HL-60/S4 (cell line): ENCODE measurements around the gene ZNF513.
"Not testable (repeated sequence)": the region's sequence is repeated elsewhere in the genome, so short reads cannot be mapped to it uniquely, and the experiment has no call there.

Source experiments
- in situ Hi-C: fragments of 300-500 bp; cut with MboI; formaldehyde crosslinking; loops from 2 replicates; pipeline ENCODE4 v1.14.3; 2022; ENCODE audit warnings: low sequenced_read_pairs

Gene ZNF513

GRCh38 chr2:27362678-27363420 is 17.7 kb downstream of the ZNF513 start:
- in situ Hi-C loops = no loop called here

- in situ Hi-C loops = no loop called here
These were observed 24.0 kb downstream of the ZNF513 start, which contains the start of gene GTF3C2 for GRCh38 chr2:27356382-27357181. GTF3C2 (minus strand) TSS chr2:27356764; CDS start chr2:27343554, 13,210 bp downstream.

- in situ Hi-C loops = no loop called here
These were observed 24.5 kb downstream of the ZNF513 start for GRCh38 chr2:27356056-27356381.

GRCh38 chr2:27354597-27354927 is 26.0 kb downstream of the ZNF513 start:
- in situ Hi-C loops = no loop called here

- in situ Hi-C loops = no loop called here
These were observed 26.6 kb downstream of the ZNF513 start for GRCh38 chr2:27353762-27354596.

- in situ Hi-C loops = not testable (repeated sequence)
These were observed 27.2 kb downstream of the ZNF513 start for GRCh38 chr2:27353386-27353761.

- in situ Hi-C loops = no loop called here
These were observed 28.5 kb downstream of the ZNF513 start for GRCh38 chr2:27351802-27352598.

GRCh38 chr2:27350106-27350693 is 30.3 kb downstream of the ZNF513 start:
- in situ Hi-C loops = no loop called here

- in situ Hi-C loops = no loop called here
These were observed 32.9 kb downstream of the ZNF513 start for GRCh38 chr2:27347641-27348040.

GRCh38 chr2:27336173-27336572 is 44.4 kb downstream of the ZNF513 start:
- in situ Hi-C loops = no loop called here

- in situ Hi-C loops = no loop called here
These were observed 45.2 kb downstream of the ZNF513 start for GRCh38 chr2:27335311-27335710.
